Smooth muscle cell of the brain vasculature (primary cell): ENCODE results near the gene CENPH.
"Not testable (repeated sequence)": the region's sequence is repeated elsewhere in the genome, so short reads cannot be mapped to it uniquely, and the experiment has no call there.

ENCODE experiments used
- DNase-seq: peaks from one replicate; pipeline ENCODE4 v3.0.0-alpha.2; 2012; ENCODE audit warnings: low read depth, low spot score

The CENPH gene

GRCh38 chr5:69209602-69210001 is 20.2 kb downstream of the CENPH start:
- DNase-seq: no peak

- no peak for DNase-seq
Observed at GRCh38 chr5:69211200-69211599, 21.8 kb downstream of the CENPH start.

- no peak for DNase-seq
Observed at GRCh38 chr5:69212022-69212421, 22.6 kb downstream of the CENPH start.

GRCh38 chr5:69213513-69214215 is 24.3 kb downstream of the CENPH start:
- DNase-seq: no peak

GRCh38 chr5:69217151-69217511 is 27.7 kb downstream of the CENPH start:
- no peak for DNase-seq

- DNase-seq: peak; percentile 76
Observed at GRCh38 chr5:69217548-69218526, 28.5 kb downstream of the CENPH start.

GRCh38 chr5:69219939-69220338 is 30.6 kb downstream of the CENPH start:
- no peak for DNase-seq

- DNase-seq: not testable (repeated sequence)
Observed at GRCh38 chr5:69220371-69220770, 31.0 kb downstream of the CENPH start.

GRCh38 chr5:69220833-69221232 is 31.4 kb downstream of the CENPH start:
- not testable (repeated sequence) for DNase-seq

- no peak for DNase-seq
Observed at GRCh38 chr5:69224520-69224919, 35.1 kb downstream of the CENPH start.

- no peak for DNase-seq
Observed at GRCh38 chr5:69225860-69226259, 36.5 kb downstream of the CENPH start.

GRCh38 chr5:69230181-69230580 is 40.8 kb downstream of the CENPH start:
- DNase-seq: no peak

- no peak for DNase-seq
Observed at GRCh38 chr5:69231281-69231680, 41.9 kb downstream of the CENPH start.

GRCh38 chr5:69231851-69232250 is 42.5 kb downstream of the CENPH start:
- no peak for DNase-seq

GRCh38 chr5:69234457-69235268 is 45.3 kb downstream of the CENPH start, which contains the start of gene CDK7:
TSS of gene CDK7 (plus strand) at chr5:69234886. CDS start at chr5:69234976, 90 bp downstream.
- DNase-seq: peak; percentile 72

GRCh38 chr5:69236733-69237132 is 47.4 kb downstream of the CENPH start:
- not testable (repeated sequence) for DNase-seq

- no peak for DNase-seq
Observed at GRCh38 chr5:69237877-69238276, 48.5 kb downstream of the CENPH start.

- DNase-seq: no peak
Observed at GRCh38 chr5:69238760-69239251, 49.4 kb downstream of the CENPH start.

GRCh38 chr5:69242215-69242927 is 53.0 kb downstream of the CENPH start:
- no peak for DNase-seq

GRCh38 chr5:69245031-69245430 is 55.6 kb downstream of the CENPH start:
- no peak for DNase-seq

GRCh38 chr5:69248019-69248418 is 58.6 kb downstream of the CENPH start:
- no peak for DNase-seq
